HG03342 (cell line): Measurements from ENCODE around the gene HLA-DPA1.
A peak's percentile ranks its signal among the peaks of the same experiment; 100 is the strongest.
"Not testable (repeated sequence)": the region's sequence is repeated elsewhere in the genome, so short reads cannot be mapped to it uniquely, and the experiment has no call there.

Experiments used
- ATAC-seq: cut with Tn5 transposase; IDR thresholded peaks from one replicate; pipeline ENCODE4 v1.9.1; 2021; ENCODE audit warnings: mild to moderate bottlenecking, moderate library complexity; ENCODE audit not compliant: unreplicated experiment

The HLA-DPA1 gene

GRCh38 chr6:33073431-33073871 lies at the start of gene HLA-DPA1:
HLA-DPA1 (minus strand) TSS chr6:33073649.
- peak; percentile 62 for ATAC-seq

- no peak for ATAC-seq
Observed at GRCh38 chr6:33123181-33123580, 49.7 kb upstream of the HLA-DPA1 start.

GRCh38 chr6:33120001-33120400 lies 46.6 kb upstream of the HLA-DPA1 start:
- ATAC-seq: no peak

- ATAC-seq: no peak
Observed at GRCh38 chr6:33118525-33119123, 45.2 kb upstream of the HLA-DPA1 start.

GRCh38 chr6:33117811-33118277 lies 44.4 kb upstream of the HLA-DPA1 start:
- ATAC-seq: no peak

GRCh38 chr6:33116841-33117711 lies 43.6 kb upstream of the HLA-DPA1 start:
- no peak for ATAC-seq

GRCh38 chr6:33116417-33116816 lies 43.0 kb upstream of the HLA-DPA1 start:
- ATAC-seq: no peak

GRCh38 chr6:33114406-33114805 lies 41.0 kb upstream of the HLA-DPA1 start:
- no peak for ATAC-seq

- no peak for ATAC-seq
Observed at GRCh38 chr6:33113755-33114154, 40.3 kb upstream of the HLA-DPA1 start.

- ATAC-seq: peak; percentile 88
Observed at GRCh38 chr6:33112148-33112547, 38.7 kb upstream of the HLA-DPA1 start.

GRCh38 chr6:33108307-33108706 lies 34.9 kb upstream of the HLA-DPA1 start:
- no peak for ATAC-seq

- ATAC-seq: no peak
Observed at GRCh38 chr6:33107641-33108040, 34.2 kb upstream of the HLA-DPA1 start.

- ATAC-seq: no peak
Observed at GRCh38 chr6:33105916-33106871, 32.7 kb upstream of the HLA-DPA1 start.

- no peak for ATAC-seq
Observed at GRCh38 chr6:33105386-33105785, 31.9 kb upstream of the HLA-DPA1 start.

GRCh38 chr6:33104887-33105286 lies 31.4 kb upstream of the HLA-DPA1 start:
- no peak for ATAC-seq

- no peak for ATAC-seq
Observed at GRCh38 chr6:33103776-33104175, 30.3 kb upstream of the HLA-DPA1 start.

GRCh38 chr6:33101121-33101737 lies 27.8 kb upstream of the HLA-DPA1 start:
- not testable (repeated sequence) for ATAC-seq

- no peak for ATAC-seq
Observed at GRCh38 chr6:33095681-33096080, 22.2 kb upstream of the HLA-DPA1 start.

- ATAC-seq: no peak
Observed at GRCh38 chr6:33093855-33094254, 20.4 kb upstream of the HLA-DPA1 start.

- ATAC-seq: no peak
Observed at GRCh38 chr6:33092385-33092784, 18.9 kb upstream of the HLA-DPA1 start.

GRCh38 chr6:33091957-33092356 lies 18.5 kb upstream of the HLA-DPA1 start:
- no peak for ATAC-seq
